Prostate gland (tissue), 2 donors: ENCODE measurements around the gene GALNT6.

Source experiments
- POLR2A ChIP-seq: fragments of 450-650 bp; IDR thresholded peaks from one replicate; pipeline ENCODE4 v1.6.1; 2016; ENCODE audit warnings: antibody characterized with exemption, mild to moderate bottlenecking
- TF ChIP-seq, protein P1 (sequence below), 4 experiments: fragments of 200-600 bp in 2 of 4; fragments of 450-650 bp in 2 of 4; sonication (generic) in 2 of 4; IDR thresholded peaks; 1 replicate in 3 of 4; 2 replicates in 1 of 4; pipeline ENCODE4 v1.5.1; 2016 to 2019; ENCODE audit warnings: antibody characterized with exemption in 4 of 4, mild to moderate bottlenecking in 2 of 4, moderate library complexity in 2 of 4

DNA sequence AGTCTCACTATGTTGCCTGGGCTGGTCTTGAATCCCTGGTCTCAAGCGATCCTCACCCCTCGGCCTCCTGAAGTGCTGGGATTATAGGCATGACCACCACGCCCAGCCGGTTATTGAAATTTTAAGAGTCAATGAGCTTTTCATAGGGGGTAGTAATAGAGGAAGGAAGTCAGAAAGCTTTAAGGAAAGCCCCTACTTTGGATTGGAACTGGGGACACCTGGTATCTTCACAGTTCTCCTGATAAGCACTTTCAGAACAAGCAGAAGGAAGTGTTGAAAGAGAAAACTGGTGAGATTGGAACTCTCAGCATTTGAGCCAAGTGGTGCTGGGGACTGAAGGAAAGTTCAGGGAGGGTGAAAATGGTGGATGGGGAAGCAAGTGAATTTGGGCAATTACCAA lies 38.5 kb upstream of the GALNT6 start:
- TF ChIP-seq, protein P1, sequence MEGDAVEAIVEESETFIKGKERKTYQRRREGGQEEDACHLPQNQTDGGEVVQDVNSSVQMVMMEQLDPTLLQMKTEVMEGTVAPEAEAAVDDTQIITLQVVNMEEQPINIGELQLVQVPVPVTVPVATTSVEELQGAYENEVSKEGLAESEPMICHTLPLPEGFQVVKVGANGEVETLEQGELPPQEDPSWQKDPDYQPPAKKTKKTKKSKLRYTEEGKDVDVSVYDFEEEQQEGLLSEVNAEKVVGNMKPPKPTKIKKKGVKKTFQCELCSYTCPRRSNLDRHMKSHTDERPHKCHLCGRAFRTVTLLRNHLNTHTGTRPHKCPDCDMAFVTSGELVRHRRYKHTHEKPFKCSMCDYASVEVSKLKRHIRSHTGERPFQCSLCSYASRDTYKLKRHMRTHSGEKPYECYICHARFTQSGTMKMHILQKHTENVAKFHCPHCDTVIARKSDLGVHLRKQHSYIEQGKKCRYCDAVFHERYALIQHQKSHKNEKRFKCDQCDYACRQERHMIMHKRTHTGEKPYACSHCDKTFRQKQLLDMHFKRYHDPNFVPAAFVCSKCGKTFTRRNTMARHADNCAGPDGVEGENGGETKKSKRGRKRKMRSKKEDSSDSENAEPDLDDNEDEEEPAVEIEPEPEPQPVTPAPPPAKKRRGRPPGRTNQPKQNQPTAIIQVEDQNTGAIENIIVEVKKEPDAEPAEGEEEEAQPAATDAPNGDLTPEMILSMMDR (IDR thresholded peaks at IDR 0.05), result no peak
- no peak for TF ChIP-seq POLR2A
